ENCODE measurements around the gene SPEF2. TPM values are rescaled to one million over a fixed set of nuclear protein-coding genes. Genes with fewer than 3 reads are reported as not detected.

The SPEF2 gene
- polyA plus RNA-seq, 1 donor from 2014 or later = 18.5 TPM

DNA sequence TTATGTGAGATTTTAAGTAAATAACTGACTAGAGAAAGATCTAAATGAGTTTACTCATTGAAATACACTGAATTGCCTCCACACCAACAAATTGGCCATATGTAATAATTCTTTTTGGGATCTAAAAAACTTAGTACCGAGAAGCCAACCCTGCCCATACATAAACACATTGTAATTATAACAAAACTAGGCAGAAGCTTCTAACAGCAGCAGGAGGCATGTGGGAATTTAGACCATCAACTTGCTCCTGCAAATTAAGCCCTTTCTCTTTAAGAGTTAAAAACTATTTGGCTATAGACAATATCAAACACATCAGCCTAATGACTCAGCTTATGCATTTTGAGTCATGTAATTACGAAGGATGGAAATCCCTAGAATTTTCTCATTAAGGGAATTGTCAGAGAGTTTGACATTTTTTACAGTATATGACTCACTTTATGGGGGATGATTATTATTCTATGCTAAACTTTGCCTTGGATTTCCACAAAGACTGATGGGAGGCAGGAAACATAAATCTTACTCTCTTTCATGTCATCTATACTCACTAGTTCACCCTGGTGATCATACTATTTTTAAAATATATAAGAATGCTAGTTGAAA, 240.0 kb downstream of the SPEF2 start:
- H4K20me1 ChIP-seq (ENCODE audit: insufficient read depth) = no peaks in the 10 kb centered on the region
- no peaks in the 10 kb centered on the region for H3K9me3 ChIP-seq (ENCODE audit: low read length)
- H3K27ac ChIP-seq (ENCODE audit: low read length) = no peak overlapping the region
- no peak overlapping the region for H2AFZ ChIP-seq (ENCODE audit: low read depth, low read length)
- no peak overlapping the region for H3K4me2 ChIP-seq (ENCODE audit: low read length)
- H3K9me2 ChIP-seq (ENCODE audit: insufficient read depth, low read length) = no peaks in the 10 kb centered on the region
- no peaks in the 10 kb centered on the region for H3F3A ChIP-seq (ENCODE audit: insufficient read depth, low read length, poor library complexity, severe bottlenecking)
- no peak overlapping the region for H3K4me3 ChIP-seq (ENCODE audit: low read length)
- H3K79me2 ChIP-seq (replicated peaks; ENCODE audit: insufficient read depth, low read length) = no peaks in the 10 kb centered on the region
- TF ChIP-seq CTCF (IDR thresholded peaks at IDR 0.05; ENCODE audit: poor library complexity, severe bottlenecking) (no peak), TAF1 (IDR thresholded peaks at IDR 0.05; ENCODE audit: low read depth) (no peak), EP300 (conservative IDR thresholded peaks at IDR 0.05; ENCODE audit: poor library complexity, severe bottlenecking) (no peak), EZH2 (IDR thresholded peaks at IDR 0.05; ENCODE audit: borderline replicate concordance, insufficient read depth, low read length, poor library complexity, severe bottlenecking) (no peak), POLR2AphosphoS5 (IDR thresholded peaks at IDR 0.05) (no peak), SMC3 (conservative IDR thresholded peaks at IDR 0.05; ENCODE audit: poor library complexity) (no peak), RAD21 (conservative IDR thresholded peaks at IDR 0.05) (no peak), MXI1 (conservative IDR thresholded peaks at IDR 0.05; ENCODE audit: poor library complexity, severe bottlenecking) (no peak)
- TF ChIP-seq, protein P1, sequence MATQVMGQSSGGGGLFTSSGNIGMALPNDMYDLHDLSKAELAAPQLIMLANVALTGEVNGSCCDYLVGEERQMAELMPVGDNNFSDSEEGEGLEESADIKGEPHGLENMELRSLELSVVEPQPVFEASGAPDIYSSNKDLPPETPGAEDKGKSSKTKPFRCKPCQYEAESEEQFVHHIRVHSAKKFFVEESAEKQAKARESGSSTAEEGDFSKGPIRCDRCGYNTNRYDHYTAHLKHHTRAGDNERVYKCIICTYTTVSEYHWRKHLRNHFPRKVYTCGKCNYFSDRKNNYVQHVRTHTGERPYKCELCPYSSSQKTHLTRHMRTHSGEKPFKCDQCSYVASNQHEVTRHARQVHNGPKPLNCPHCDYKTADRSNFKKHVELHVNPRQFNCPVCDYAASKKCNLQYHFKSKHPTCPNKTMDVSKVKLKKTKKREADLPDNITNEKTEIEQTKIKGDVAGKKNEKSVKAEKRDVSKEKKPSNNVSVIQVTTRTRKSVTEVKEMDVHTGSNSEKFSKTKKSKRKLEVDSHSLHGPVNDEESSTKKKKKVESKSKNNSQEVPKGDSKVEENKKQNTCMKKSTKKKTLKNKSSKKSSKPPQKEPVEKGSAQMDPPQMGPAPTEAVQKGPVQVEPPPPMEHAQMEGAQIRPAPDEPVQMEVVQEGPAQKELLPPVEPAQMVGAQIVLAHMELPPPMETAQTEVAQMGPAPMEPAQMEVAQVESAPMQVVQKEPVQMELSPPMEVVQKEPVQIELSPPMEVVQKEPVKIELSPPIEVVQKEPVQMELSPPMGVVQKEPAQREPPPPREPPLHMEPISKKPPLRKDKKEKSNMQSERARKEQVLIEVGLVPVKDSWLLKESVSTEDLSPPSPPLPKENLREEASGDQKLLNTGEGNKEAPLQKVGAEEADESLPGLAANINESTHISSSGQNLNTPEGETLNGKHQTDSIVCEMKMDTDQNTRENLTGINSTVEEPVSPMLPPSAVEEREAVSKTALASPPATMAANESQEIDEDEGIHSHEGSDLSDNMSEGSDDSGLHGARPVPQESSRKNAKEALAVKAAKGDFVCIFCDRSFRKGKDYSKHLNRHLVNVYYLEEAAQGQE (IDR thresholded peaks at IDR 0.05; ENCODE audit: borderline replicate concordance) = no peak
- no peak overlapping the region for H3K9ac ChIP-seq (ENCODE audit: low read length)
- H3K36me3 ChIP-seq (ENCODE audit: insufficient read depth, low read length) = no peaks in the 10 kb centered on the region
- no peaks in the 10 kb centered on the region for H3K27me3 ChIP-seq (ENCODE audit: insufficient read depth, low read depth, low read length)

DNA sequence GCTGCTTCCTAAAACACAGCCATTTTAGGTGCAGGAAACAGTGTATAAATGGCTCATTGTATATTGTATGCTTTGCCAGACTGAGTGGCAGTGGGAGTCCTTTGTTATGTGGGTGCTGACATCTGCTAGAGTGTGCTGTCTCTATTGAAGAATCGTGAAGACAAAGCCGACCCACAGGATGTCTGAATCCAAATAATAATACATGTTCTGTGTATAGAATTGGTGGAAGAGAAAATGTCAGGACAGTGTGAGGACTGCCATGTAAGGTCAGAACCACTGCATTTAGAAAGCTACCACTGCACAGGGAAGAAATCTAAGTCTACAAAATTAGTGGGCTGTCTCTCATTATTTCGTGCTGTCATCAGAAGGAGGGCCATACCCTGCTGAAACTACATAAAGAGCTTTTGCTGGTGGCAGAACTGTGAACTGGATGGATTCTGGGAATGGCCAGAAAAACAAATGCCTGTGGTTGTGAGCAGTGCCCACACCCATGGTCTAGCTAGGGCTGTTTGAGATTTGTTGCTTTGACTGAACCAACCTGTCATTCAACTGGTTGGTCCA, 241.5 kb downstream of the SPEF2 start:
- Histone ChIP-seq H3K9me3 (ENCODE audit: low read length) (no peaks in the 10 kb centered on the region), H3K4me3 (ENCODE audit: low read length) (no peak overlapping the region), H3K36me3 (ENCODE audit: insufficient read depth, low read length) (no peaks in the 10 kb centered on the region), H4K20me1 (ENCODE audit: insufficient read depth) (no peaks in the 10 kb centered on the region), H3K4me2 (ENCODE audit: low read length) (no peak overlapping the region), H3F3A (ENCODE audit: insufficient read depth, low read length, poor library complexity, severe bottlenecking) (no peaks in the 10 kb centered on the region), H3K9ac (ENCODE audit: low read length) (no peak overlapping the region), H3K27ac (ENCODE audit: low read length) (peak overlapping the region; percentile 9), H3K27me3 (ENCODE audit: insufficient read depth, low read depth, low read length) (no peaks in the 10 kb centered on the region), H2AFZ (ENCODE audit: low read depth, low read length) (peak overlapping the region; percentile 36), H3K9me2 (ENCODE audit: insufficient read depth, low read length) (no peaks in the 10 kb centered on the region), H3K79me2 (replicated peaks; ENCODE audit: insufficient read depth, low read length) (no peaks in the 10 kb centered on the region)
- TF ChIP-seq, protein P1 (IDR thresholded peaks at IDR 0.05; ENCODE audit: borderline replicate concordance) = no peak
- peak; percentile 20 for TF ChIP-seq EP300 (conservative IDR thresholded peaks at IDR 0.05; ENCODE audit: poor library complexity, severe bottlenecking)

Measured in neural cell (in vitro differentiated cells).